K562 (cell line): ENCODE results near the gene ING2. TPM values are rescaled to one million over a fixed set of nuclear protein-coding genes. Genes with fewer than 3 reads are reported as not detected.

Source experiments
- ATAC-seq: fragments of 200-7000 bp; cut with Tn5 transposase; 3 replicates; pipeline ENCODE4 v1.9.1; 2020; ENCODE audit warnings: moderate library complexity
- BruUV-seq: library from RNA; stranded (reverse); fragments of 400-500 nt; replicated peaks from 2 replicates; lab custom pipeline; 2021; lab: Mats Ljungman, UMichigan
- CTCF ChIA-PET: fragments of 300-600 bp; formaldehyde crosslinking; extraction: SDS; loops from one replicate; lab custom pipeline; 2021; ENCODE audit warnings: low intra/inter-chr PET ratio; lab: Yijun Ruan, JAX
- POLR2A ChIA-PET: fragments of 300-600, 350-650 bp; sonication (Branson Sonifier 250); formaldehyde crosslinking; extraction: SDS; loops from one replicate; lab custom pipeline; 2021; ENCODE audit warnings: antibody characterized with exemption, inconsistent platforms; lab: Yijun Ruan, JAX
- DNase-seq, 4 experiments: peaks; one replicate each; pipeline versions ENCODE4 v3.0.0 to v3.0.0-alpha.2; 2011 to 2018; ENCODE audit warnings: low spot score in 3 of 4, mixed read lengths in 3 of 4; ENCODE audit errors: extremely low read depth in 1 of 4
- FAIRE-seq: peaks from 2 replicates; lab custom pipeline; 2011; peaks lifted over from hg19 to GRCh38; lab: Jason Lieb, UNC
- H2AFZ ChIP-seq: 2 replicates; pipeline ENCODE4 v1.6.0; 2011; ENCODE audit warnings: low read depth, low read length, control low read depth, inconsistent platforms
- H3K27ac ChIP-seq: fragments of 200-600 bp; 3 replicates; pipeline ENCODE4 v1.8.0; 2011; ENCODE audit warnings: low read depth, mild to moderate bottlenecking, control low read depth, inconsistent platforms, low read length, moderate library complexity, mixed read lengths; ENCODE audit errors: extremely low read depth
- H3K27me3 ChIP-seq, 2 experiments: fragments of 300-600 bp in 1 of 2; 2 replicates in 1 of 2; 3 replicates in 1 of 2; pipeline versions ENCODE4 v1.6.0 to v1.8.0; 2011; ENCODE audit warnings: inconsistent platforms in 2 of 2, low read length in 2 of 2, mild to moderate bottlenecking in 1 of 2, mixed read lengths in 1 of 2, moderate library complexity in 1 of 2; ENCODE audit not compliant: control insufficient read depth in 2 of 2, insufficient read depth in 2 of 2
- H3K36me3 ChIP-seq: fragments of 300-600 bp; 3 replicates; pipeline ENCODE4 v1.8.0; 2011; ENCODE audit warnings: mild to moderate bottlenecking, low read length, inconsistent platforms; ENCODE audit not compliant: control insufficient read depth, insufficient read depth
- H3K4me1 ChIP-seq, 2 experiments: fragments of 200-600 bp in 1 of 2; replicated peaks in 1 of 2; 2 replicates in 1 of 2; 3 replicates in 1 of 2; pipeline versions ENCODE4 v1.5.1 to v1.8.0; 2011; ENCODE audit warnings: inconsistent platforms in 2 of 2, low read length in 2 of 2, mild to moderate bottlenecking in 1 of 2, mixed read lengths in 1 of 2, moderate library complexity in 1 of 2; ENCODE audit not compliant: control insufficient read depth in 2 of 2, insufficient read depth in 2 of 2
- H3K4me2 ChIP-seq: 2 replicates; pipeline ENCODE4 v1.6.1; 2011; ENCODE audit warnings: low read length, control low read depth, inconsistent platforms, mixed read lengths; ENCODE audit not compliant: insufficient read depth
- H3K4me3 ChIP-seq: fragments of 200-600 bp; sonication (generic), shearing (Covaris generic); 2 replicates; pipeline ENCODE4 v1.5.1; 2016; ENCODE audit warnings: control low read depth, inconsistent platforms
- H3K79me2 ChIP-seq: fragments of 200-600 bp; 3 replicates; pipeline ENCODE4 v1.8.0; 2011; ENCODE audit warnings: low read length, inconsistent platforms; ENCODE audit not compliant: control insufficient read depth, insufficient read depth
- H3K9ac ChIP-seq, 2 experiments: 2 replicates each; pipeline versions ENCODE4 v1.6.0 to v1.6.1; 2011; ENCODE audit warnings: low read depth in 2 of 2, low read length in 2 of 2, control low read depth in 1 of 2, inconsistent platforms in 1 of 2, mild to moderate bottlenecking in 1 of 2, mixed read lengths in 1 of 2; ENCODE audit not compliant: insufficient read depth in 1 of 2
- H3K9me1 ChIP-seq: one replicate; pipeline ENCODE4 v1.6.0; 2011; ENCODE audit warnings: inconsistent platforms, mild to moderate bottlenecking, low read length, moderate library complexity; ENCODE audit not compliant: control insufficient read depth, insufficient read depth
- H3K9me3 ChIP-seq: replicated peaks from 2 replicates; pipeline ENCODE4 v1.5.1; 2011; ENCODE audit warnings: low read depth, low read length, inconsistent platforms; ENCODE audit not compliant: control insufficient read depth, insufficient read depth
- H4K20me1 ChIP-seq: replicated peaks from 2 replicates; pipeline ENCODE4 v1.6.1; 2011; ENCODE audit warnings: low read length, inconsistent platforms, mixed read lengths; ENCODE audit not compliant: control insufficient read depth, insufficient read depth
- FOXJ3 ChIP-seq: sonication (generic); formaldehyde crosslinking; IDR thresholded peaks from 2 replicates; pipeline ENCODE4 v1.4.0; 2020; ENCODE audit warnings: mild to moderate bottlenecking, missing genetic modification reagents
- KLF6 ChIP-seq: fragments of 250-450 bp; sonication (Bioruptor Pico); IDR thresholded peaks from 2 replicates; pipeline ENCODE4 v1.4.0; 2020; ENCODE audit warnings: mild to moderate bottlenecking, moderate library complexity, borderline replicate concordance
- MED1 ChIP-seq: sonication (generic); formaldehyde crosslinking; IDR thresholded peaks from 2 replicates; pipeline ENCODE4 v1.8.1; 2023; ENCODE audit warnings: missing genetic modification reagents, borderline replicate concordance
- SRSF1 ChIP-seq: fragments of 200-400 bp; formaldehyde crosslinking; IDR thresholded peaks from 2 replicates; pipeline ENCODE4 v1.6.1; 2017; ENCODE audit warnings: mild to moderate bottlenecking, low read depth, low read length, moderate library complexity
- ZNF3 ChIP-seq: fragments of 250-450 bp; sonication (Bioruptor Pico); IDR thresholded peaks from 2 replicates; pipeline ENCODE4 v1.5.0; 2021; ENCODE audit warnings: mild to moderate bottlenecking, moderate library complexity
- WGBS: fragments of 100-300 bp; shearing (Covaris generic); methylation state at CpG from one replicate; pipeline ENCODE4 v1.1.6; 2016; ENCODE audit warnings: low coverage, mixed read lengths; ENCODE audit not compliant: insufficient coverage; ENCODE audit errors: missing lambda C conversion rate; 5-methylcytosine and 5-hydroxymethylcytosine counted together
- in situ Hi-C: fragments of 300-500 bp; cut with MboI; formaldehyde crosslinking; loops from 4 replicates; pipeline ENCODE4 v1.15.0; 2018; ENCODE audit warnings: inconsistent platforms, mixed read lengths
- intact Hi-C: fragments of 100-400 bp; cut with micrococcal nuclease; formaldehyde crosslinking; loops from 2 replicates; pipeline ENCODE4 v1.14.2; 2022
- polyA plus RNA-seq, 8 experiments: library from polyadenylated mRNA; depleted of rRNA in 4 of 8; stranded (reverse) in 5 of 8; unstranded in 3 of 8; fragments of >200 nt; fragmentation: Nextera tagmentation in 2 of 8; fragmentation: Illumina TruSeq in 1 of 8; extraction: Ambion mirVana in 2 of 8; extraction: Trizol in 1 of 8; gene quantifications; 2 replicates each; pipeline versions ENCODE4 v1.2.1 to v1.2.3, GENCODE V29; 2011 to 2014; ENCODE audit warnings: inconsistent platforms in 1 of 8, missing spikeins in 1 of 8
- total RNA-seq, 7 experiments: library from RNA; depleted of rRNA in 6 of 7; stranded (reverse); fragments of >200 nt in 6 of 7; fragmentation: Illumina TruSeq in 2 of 7; extraction: Trizol in 2 of 7; gene quantifications; 2 replicates each; pipeline versions ENCODE4 v1.2.1 to v1.2.3, GENCODE V29; 2011 to 2021; ENCODE audit warnings: low replicate concordance in 1 of 7
- TF ChIP-seq, protein P1 (sequence below): sonication (generic); formaldehyde crosslinking; IDR thresholded peaks from 2 replicates; pipeline ENCODE4 v1.8.1; 2023; ENCODE audit warnings: mild to moderate bottlenecking, missing genetic modification reagents
- TF ChIP-seq, protein P2 (sequence below): sonication (generic); formaldehyde crosslinking; IDR thresholded peaks from 2 replicates; pipeline ENCODE4 v1.8.0; 2023; ENCODE audit warnings: mild to moderate bottlenecking, missing genetic modification reagents
- TF ChIP-seq, protein P3 (sequence below): fragments of 200-800 bp; sonication (Bioruptor generic); IDR thresholded peaks from 2 replicates; pipeline ENCODE4 v1.6.1; 2016; ENCODE audit warnings: missing genetic modification characterization, missing compliant biosample characterization

ING2 gene
- total and polyA plus RNA-seq, 9 of the 15 experiments (the other 6 are each of a cell fraction or from before 2014, with no cell fraction given) = 2.9 to 21.4 (median 12.4) TPM

DNA sequence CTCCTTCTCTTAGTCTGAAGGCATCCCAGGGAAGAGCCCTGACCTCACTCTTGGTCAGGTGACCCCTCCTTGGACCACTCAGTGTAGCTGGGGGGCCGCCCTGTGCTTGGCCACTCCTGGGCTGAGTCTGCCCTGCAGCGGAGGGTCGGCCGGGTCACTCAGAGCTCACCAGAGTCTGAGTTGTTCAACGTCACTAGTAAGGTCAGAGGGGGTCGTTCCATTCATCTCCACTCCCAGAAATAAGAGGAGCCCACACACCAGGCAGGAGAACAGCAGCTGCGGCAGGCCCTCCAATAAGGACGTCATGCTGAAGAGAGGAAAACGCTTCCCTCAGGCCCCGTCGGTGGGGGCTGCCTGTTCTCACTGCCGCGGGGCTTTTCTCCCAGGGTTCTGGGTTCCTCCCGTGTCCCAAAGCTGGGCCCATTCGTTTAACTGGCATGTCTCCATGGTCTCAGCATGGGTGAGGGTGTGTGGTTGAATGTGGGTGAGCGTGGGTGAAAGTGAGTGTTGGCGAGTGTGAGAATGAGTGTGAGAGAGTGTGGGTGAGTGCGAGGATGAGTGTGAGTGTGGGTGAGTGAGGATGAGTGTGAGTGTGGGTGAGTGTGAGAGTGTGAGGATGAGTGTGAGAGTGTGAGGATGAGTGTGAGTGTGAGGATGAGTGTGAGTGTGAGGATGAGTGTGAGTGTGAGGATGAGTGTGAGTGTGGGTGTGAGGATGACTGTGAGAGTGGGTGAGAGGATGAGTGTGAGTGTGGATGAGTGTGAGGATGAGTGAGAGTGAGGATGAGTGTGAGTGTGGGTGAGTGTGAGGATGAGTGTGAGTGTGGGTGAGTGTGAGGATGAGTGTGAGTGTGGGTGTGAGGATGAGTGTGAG, 47.7 kb downstream of the ING2 start:
- Histone ChIP-seq H3K4me3 (no peak overlapping the region), H3K79me2 (no peaks in the 10 kb centered on the region), H3K4me1 (no peaks in the 10 kb centered on the region), H3K9me3 (no peaks in the 10 kb centered on the region; the same call in 1 of the 2 replicates), H3K27me3 (peaks cover 5 to 8% of the 10 kb centered on the region in 2 experiments; a peak in 2 of 5 replicates), H3K36me3 (no peaks in the 10 kb centered on the region), H3K9me1 (no peaks in the 10 kb centered on the region), H4K20me1 (no peaks in the 10 kb centered on the region; the same call in 1 of the 2 replicates), H3K4me2 (no peak overlapping the region), H3K9ac (no peak overlapping the region), H3K27ac (no peak overlapping the region), H2AFZ (no peak overlapping the region)
- intact Hi-C loops = no loop called here
- POLR2A ChIA-PET = no interaction called here
- WGBS = 31% methylated on average over 16 of the region's 18 CpGs
- TF ChIP-seq ZNF3 (CRISPR knock-in tag) (no peak), SRSF1 (no peak), KLF6 (no peak), MED1 (CRISPR knock-in tag) (no peak), FOXJ3 (CRISPR knock-in tag) (no peak)
- TF ChIP-seq, protein P1, sequence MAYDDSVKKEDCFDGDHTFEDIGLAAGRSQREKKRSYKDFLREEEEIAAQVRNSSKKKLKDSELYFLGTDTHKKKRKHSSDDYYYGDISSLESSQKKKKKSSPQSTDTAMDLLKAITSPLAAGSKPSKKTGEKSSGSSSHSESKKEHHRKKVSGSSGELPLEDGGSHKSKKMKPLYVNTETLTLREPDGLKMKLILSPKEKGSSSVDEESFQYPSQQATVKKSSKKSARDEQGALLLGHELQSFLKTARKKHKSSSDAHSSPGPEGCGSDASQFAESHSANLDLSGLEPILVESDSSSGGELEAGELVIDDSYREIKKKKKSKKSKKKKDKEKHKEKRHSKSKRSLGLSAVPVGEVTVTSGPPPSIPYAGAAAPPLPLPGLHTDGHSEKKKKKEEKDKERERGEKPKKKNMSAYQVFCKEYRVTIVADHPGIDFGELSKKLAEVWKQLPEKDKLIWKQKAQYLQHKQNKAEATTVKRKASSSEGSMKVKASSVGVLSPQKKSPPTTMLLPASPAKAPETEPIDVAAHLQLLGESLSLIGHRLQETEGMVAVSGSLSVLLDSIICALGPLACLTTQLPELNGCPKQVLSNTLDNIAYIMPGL = no peak
- TF ChIP-seq, protein P2, sequence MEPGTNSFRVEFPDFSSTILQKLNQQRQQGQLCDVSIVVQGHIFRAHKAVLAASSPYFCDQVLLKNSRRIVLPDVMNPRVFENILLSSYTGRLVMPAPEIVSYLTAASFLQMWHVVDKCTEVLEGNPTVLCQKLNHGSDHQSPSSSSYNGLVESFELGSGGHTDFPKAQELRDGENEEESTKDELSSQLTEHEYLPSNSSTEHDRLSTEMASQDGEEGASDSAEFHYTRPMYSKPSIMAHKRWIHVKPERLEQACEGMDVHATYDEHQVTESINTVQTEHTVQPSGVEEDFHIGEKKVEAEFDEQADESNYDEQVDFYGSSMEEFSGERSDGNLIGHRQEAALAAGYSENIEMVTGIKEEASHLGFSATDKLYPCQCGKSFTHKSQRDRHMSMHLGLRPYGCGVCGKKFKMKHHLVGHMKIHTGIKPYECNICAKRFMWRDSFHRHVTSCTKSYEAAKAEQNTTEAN = peak; percentile 98
- TF ChIP-seq, protein P3, sequence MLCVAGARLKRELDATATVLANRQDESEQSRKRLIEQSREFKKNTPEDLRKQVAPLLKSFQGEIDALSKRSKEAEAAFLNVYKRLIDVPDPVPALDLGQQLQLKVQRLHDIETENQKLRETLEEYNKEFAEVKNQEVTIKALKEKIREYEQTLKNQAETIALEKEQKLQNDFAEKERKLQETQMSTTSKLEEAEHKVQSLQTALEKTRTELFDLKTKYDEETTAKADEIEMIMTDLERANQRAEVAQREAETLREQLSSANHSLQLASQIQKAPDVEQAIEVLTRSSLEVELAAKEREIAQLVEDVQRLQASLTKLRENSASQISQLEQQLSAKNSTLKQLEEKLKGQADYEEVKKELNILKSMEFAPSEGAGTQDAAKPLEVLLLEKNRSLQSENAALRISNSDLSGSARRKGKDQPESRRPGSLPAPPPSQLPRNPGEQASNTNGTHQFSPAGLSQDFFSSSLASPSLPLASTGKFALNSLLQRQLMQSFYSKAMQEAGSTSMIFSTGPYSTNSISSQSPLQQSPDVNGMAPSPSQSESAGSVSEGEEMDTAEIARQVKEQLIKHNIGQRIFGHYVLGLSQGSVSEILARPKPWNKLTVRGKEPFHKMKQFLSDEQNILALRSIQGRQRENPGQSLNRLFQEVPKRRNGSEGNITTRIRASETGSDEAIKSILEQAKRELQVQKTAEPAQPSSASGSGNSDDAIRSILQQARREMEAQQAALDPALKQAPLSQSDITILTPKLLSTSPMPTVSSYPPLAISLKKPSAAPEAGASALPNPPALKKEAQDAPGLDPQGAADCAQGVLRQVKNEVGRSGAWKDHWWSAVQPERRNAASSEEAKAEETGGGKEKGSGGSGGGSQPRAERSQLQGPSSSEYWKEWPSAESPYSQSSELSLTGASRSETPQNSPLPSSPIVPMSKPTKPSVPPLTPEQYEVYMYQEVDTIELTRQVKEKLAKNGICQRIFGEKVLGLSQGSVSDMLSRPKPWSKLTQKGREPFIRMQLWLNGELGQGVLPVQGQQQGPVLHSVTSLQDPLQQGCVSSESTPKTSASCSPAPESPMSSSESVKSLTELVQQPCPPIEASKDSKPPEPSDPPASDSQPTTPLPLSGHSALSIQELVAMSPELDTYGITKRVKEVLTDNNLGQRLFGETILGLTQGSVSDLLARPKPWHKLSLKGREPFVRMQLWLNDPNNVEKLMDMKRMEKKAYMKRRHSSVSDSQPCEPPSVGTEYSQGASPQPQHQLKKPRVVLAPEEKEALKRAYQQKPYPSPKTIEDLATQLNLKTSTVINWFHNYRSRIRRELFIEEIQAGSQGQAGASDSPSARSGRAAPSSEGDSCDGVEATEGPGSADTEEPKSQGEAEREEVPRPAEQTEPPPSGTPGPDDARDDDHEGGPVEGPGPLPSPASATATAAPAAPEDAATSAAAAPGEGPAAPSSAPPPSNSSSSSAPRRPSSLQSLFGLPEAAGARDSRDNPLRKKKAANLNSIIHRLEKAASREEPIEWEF (CRISPR knock-in tag) = no peak
- no TSS peak for BruUV-seq
- FAIRE-seq (no peak), DNase-seq (no peak), ATAC-seq (no peak)
- in situ Hi-C loops = no loop called here
- CTCF ChIA-PET = no interaction called here
